LHCN-M2 (cell line): ENCODE measurements around the gene C14orf119. TPM values are rescaled to one million over a fixed set of nuclear protein-coding genes. Genes with fewer than 3 reads are reported as not detected.
A peak's percentile ranks its signal among the peaks of the same experiment; 100 is the strongest.
"Not testable (repeated sequence)": the region's sequence is repeated elsewhere in the genome, so short reads cannot be mapped to it uniquely, and the experiment has no call there.

ENCODE experiments used
- DNase-seq: peaks from one replicate; pipeline ENCODE4 v3.0.0-alpha.2; 2012; ENCODE audit warnings: low read depth
- total RNA-seq: library from RNA; depleted of rRNA; stranded (reverse); fragments of >200 nt; gene quantifications from 2 replicates; pipeline ENCODE4 v1.2.3, GENCODE V29; 2014

C14orf119 gene
- total RNA-seq, 1 experiment from 2014 or later: 47.0 TPM

DNA sequence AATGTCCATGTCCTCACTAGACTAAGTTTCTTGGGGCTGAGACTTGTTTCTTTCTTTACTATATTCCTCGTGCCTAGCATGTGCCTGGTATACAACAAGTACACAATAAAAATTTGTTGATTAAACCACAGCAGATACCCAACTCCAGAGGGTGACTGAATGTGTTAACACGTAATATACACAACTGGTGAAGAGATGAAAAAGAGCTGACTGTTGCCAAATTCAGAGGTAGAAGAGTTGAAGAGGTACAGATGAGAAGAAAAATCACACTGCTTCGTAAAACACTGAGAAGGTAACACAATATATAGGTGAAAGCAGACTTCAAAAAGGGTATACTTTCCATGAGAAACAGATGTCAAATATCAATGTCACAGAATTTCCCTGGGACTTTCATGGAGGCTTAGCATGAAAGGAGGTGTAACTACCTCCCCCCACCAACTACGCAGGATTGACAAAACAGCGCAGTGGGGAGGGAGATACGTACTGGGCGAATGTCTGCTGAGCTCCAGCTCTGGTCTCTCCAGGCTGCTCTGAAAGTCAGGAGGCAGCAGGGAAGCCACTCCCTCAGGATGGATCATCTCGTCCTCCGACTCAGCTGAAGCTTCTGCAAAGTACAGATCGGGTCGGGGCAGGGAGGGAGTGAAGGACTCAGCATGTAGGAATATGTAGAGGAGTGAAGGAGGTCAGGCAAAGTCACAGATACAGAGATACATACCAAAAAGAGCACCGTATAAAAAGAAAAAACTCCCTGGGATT lies 5.6 kb upstream of the C14orf119 start:
- DNase-seq: no peak

- DNase-seq: no peak
Measured at GRCh38 chr14:23090254-23090636, 5.1 kb upstream of the C14orf119 start.

DNA sequence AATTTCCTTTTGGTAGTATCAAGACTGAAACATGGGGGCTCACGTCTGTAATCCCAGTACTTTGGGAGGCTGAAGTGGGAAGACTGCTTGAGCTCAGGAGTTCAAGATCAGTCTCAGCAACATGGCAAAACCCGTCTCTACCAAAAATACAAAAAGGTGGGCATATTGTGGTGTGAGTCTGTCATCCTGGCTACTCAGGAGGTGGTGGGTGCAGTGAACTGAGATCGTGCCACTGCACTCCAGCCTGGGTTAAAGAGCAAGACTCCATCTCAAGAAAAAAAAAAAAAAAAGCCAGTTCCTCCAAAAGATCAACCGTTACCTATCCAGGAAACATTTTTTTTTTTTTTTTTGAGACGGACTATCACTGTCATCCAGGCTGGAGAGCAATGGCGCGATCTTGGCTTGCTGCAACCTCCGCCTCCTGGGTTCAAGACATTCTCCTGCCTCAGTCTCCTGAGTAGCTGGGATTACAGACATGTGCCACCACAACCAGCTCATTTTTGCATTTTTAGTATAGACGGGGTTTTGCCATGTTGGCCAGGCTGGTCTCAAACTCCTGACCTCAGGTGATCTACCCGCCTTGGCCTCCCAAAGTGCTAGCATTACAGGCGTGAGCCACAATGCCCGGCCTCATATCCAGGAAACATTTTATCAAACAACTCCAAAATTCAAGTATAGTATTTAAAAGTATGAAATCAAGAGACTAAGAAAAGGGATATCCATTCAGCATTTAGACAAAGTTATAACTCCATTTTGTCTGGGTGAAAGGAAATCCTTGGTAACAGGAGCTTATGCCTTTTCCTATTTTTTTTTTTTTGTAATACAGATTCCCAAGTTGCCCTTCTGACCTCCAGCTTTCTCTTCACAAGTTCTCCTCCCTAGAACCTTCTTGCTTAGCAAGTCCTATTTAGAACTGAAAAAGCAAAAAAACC lies 3.7 kb upstream of the C14orf119 start:
- no peak for DNase-seq

- no peak for DNase-seq
Measured at GRCh38 chr14:23093104-23093503, 2.2 kb upstream of the C14orf119 start.

GRCh38 chr14:23093526-23093925 lies 1.8 kb upstream of the C14orf119 start:
- no peak for DNase-seq

GRCh38 chr14:23093991-23094665 lies 1.2 kb upstream of the C14orf119 start:
- no peak for DNase-seq

GRCh38 chr14:23094666-23095195 lies 574 bp upstream of the C14orf119 start, which contains the start of gene ACIN1:
Gene ACIN1 (minus strand): TSS chr14:23095136. CDS start chr14:23095112, 24 bp downstream.
- peak; percentile 82 for DNase-seq

GRCh38 chr14:23097786-23098185 lies 2.5 kb downstream of the C14orf119 start:
- no peak for DNase-seq

DNA sequence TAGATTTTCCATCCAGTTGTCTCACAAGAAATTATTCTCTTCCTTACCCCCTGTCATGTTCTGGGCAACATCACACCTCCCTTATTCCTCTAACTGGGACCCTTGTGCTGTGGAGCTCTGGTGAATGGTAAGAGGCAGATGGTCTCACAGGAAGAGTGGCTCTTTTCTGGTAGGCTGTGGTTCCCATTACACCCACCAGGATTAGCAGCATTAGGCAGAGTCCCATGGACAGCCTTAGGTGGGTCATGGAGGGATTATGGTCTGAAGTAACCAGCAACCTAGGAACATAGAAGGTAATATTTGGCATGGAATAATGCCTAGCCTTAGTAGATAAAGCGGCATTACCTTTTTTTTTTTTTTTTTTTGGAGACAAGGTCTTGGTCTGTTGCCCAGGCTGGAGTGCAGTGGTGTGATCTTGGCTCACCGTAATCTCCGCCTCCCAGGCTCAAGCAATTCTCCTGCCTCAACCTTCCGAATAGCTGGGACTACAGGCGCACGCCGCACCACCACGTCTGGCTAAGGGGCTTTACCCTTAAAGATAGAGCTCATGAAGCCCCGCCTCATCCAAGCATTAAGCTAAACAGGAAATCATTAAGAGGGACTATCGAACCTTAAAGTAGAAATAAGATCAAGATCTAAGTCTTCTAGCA lies 4.0 kb downstream of the C14orf119 start:
- no peak for DNase-seq

DNA sequence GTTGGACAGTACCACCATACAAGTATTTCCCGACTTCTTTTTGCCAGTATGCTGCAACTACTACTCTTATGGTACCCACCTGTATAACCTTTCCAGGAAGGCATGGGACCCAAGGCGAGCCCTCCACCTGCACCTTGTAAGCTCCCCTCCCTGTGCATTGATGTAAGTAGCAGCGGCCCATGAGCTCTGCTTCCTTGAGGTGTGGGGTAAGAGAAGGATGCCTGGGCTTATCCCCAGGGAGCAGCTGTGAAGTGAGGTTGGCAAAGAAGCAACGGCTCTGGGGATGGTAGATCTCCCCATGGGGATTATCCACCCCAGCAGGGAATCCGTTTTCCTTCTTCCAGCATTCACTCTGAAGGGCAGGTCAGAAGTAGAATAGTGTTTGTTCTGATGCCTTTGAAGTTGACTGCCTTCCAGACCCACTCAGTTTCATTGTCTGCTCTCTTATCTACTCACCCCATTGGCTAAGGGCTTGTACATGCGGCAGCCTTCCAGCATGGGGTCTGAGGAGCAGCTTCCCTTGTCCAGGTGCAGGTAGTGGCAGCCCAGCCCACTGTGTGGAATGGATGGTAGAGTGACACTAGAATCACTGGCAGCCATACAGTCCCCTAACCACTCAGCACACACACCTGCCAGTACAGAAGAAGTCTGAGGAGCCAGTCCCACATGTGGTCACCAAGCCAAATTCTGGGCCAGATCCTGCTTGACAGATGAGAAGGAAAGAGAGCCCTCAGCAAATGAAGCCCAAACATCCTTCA lies 6.1 kb downstream of the C14orf119 start:
- no peak for DNase-seq

DNA sequence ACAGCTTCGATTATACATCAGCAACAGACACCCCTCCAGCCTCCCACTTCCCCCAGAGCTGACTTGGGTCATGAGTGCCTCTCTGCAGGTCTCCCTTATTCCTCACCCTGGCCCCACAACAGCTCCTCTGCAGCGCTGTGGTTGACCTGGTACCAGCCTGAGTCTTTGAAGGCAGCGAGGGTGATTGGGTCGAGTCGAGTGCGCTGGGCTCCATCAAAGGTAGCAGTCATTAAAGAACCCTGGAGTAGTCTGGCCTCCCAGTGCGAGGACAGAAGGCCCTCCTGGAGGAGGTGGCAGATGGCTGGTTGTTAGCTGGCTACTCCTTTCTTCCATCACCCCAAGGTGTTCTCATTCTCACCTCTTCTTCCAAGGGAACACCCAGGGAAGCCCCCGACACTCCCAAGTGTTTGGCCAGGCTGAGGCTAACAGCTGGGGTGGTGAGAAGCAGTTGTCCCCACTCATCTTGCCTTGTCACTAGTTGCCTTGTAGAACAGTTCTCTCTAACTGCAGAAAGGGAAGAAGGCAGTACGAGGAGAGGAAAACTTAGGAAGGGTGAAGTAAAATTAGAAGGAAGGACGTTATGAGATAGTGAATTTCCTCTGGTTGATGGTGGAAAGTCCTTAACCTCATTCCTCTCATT lies 6.8 kb downstream of the C14orf119 start:
- DNase-seq: no peak

- no peak for DNase-seq
Measured at GRCh38 chr14:23102801-23103200, 7.5 kb downstream of the C14orf119 start.

GRCh38 chr14:23103581-23103980 lies 8.3 kb downstream of the C14orf119 start:
- no peak for DNase-seq

- DNase-seq: no peak
Measured at GRCh38 chr14:23104070-23104590, 8.8 kb downstream of the C14orf119 start.

- DNase-seq: no peak
Measured at GRCh38 chr14:23104591-23105347, 9.5 kb downstream of the C14orf119 start, which contains the start of gene CIROP. Gene CIROP (minus strand): TSS chr14:23104989. CDS start chr14:23104920, 69 bp downstream.

DNA sequence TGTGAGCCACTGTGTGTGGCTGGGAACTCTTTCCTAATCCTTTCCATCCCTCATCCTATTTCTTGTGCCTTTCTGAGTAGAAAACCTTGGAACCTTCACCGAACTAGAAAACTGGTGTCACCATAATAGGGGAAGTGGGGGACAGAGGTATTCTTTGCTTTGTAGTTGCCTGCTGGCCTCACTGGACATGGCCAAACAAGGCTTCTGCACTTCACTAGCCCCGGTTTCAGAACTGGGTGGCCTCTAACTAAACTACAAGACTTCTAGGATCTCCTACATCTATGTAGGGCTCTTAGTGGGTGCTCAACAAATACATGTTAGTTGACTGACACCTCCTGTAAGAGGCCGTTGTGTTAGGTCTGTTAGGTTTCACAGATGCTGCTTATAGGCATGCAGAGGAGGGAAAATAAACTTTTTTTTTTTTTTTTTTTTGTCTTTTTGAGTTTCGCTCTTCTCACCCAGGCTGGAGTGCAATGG lies 10.1 kb downstream of the C14orf119 start:
- DNase-seq: no peak

DNA sequence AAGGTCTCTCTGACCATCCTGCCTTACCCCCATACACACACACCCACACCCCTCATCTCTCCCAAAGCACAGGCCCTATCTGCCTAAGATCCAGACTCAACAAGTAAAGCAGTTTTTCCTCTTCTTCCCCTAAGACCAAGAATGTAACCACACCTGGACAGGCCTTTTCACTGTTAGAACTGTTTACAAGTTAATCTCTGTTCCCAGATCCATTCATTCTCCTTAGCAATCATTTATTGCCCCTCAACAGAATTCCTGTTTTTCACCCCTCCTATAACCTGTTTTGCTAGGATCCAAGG lies 11.4 kb downstream of the C14orf119 start:
- no peak for DNase-seq

DNA sequence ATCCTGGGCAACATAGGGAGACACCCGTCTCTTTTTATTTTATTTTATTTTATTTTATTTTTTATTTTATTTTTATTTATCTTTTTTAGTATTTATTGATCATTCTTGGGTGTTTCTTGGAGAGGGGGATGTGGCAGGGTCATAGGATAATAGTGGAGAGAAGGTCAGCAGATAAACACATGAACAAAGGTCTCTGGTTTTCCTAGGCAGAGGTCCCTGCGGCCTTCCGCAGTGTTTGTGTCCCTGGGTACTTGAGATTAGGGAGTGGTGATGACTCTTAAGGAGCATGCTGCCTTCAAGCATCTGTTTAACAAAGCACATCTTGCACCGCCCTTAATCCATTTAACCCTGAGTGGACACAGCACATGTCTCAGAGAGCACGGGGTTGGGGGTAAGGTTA lies 12.3 kb downstream of the C14orf119 start:
- not testable (repeated sequence) for DNase-seq

DNA sequence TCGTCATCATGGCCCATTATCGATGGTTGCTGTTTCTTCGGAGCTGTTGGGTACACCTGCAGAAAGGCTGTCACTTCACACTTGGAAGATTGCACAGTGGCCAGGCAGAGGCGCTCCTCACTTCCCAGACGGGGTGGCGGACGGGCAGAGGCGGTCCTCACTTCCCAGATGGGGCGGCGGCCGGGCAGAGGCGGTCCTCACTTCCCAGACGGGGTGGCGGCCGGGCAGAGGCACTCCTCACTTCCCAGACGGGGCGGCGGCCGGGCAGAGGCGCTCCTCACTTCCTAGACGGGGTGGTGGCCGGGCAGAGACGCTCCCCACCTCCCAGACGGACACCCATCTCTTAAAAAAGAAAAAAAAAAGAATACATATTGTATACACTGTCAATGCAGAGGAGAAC lies 12.9 kb downstream of the C14orf119 start:
- not testable (repeated sequence) for DNase-seq
